ENCODE data around the gene CHIC2. TPM values are rescaled to one million over a fixed set of nuclear protein-coding genes. Genes with fewer than 3 reads are reported as not detected.

The CHIC2 gene
- total RNA-seq, 1 donor from 2014 or later = 28.9 TPM

GRCh38 chr4:54004463-54004862 lies 59.9 kb downstream of the CHIC2 start:
- no peak for TF ChIP-seq CTCF (IDR thresholded peaks at IDR 0.05; ENCODE audit: insufficient read depth, low read length, poor library complexity, severe bottlenecking)
- H3K27me3 ChIP-seq (ENCODE audit: control insufficient read depth, insufficient read depth, low read length) = no peaks in the 10 kb centered on the region
- DNase-seq (ENCODE audit: low read depth) = no peak
- H3K4me3 ChIP-seq (ENCODE audit: low read depth, low read length) = no peak overlapping the region
- no peaks in the 10 kb centered on the region for H3K36me3 ChIP-seq (ENCODE audit: control insufficient read depth, insufficient read depth, low read length)

GRCh38 chr4:54001668-54002365 lies 62.6 kb downstream of the CHIC2 start:
- Histone ChIP-seq H3K36me3 (ENCODE audit: control insufficient read depth, insufficient read depth, low read length) (no peaks in the 10 kb centered on the region), H3K4me3 (ENCODE audit: low read depth, low read length) (no peak overlapping the region), H3K27me3 (ENCODE audit: control insufficient read depth, insufficient read depth, low read length) (no peaks in the 10 kb centered on the region)
- TF ChIP-seq CTCF (IDR thresholded peaks at IDR 0.05; ENCODE audit: insufficient read depth, low read length, poor library complexity, severe bottlenecking) = no peak
- DNase-seq (ENCODE audit: low read depth) = no peak

GRCh38 chr4:53997898-53998297 lies 66.5 kb downstream of the CHIC2 start:
- peak; percentile 37 for DNase-seq (ENCODE audit: low read depth)
- H3K4me3 ChIP-seq (ENCODE audit: low read depth, low read length) = no peak overlapping the region
- no peaks in the 10 kb centered on the region for H3K36me3 ChIP-seq (ENCODE audit: control insufficient read depth, insufficient read depth, low read length)
- no peak for TF ChIP-seq CTCF (IDR thresholded peaks at IDR 0.05; ENCODE audit: insufficient read depth, low read length, poor library complexity, severe bottlenecking)
- no peaks in the 10 kb centered on the region for H3K27me3 ChIP-seq (ENCODE audit: control insufficient read depth, insufficient read depth, low read length)

- no peaks in the 10 kb centered on the region for H3K27me3 ChIP-seq (ENCODE audit: control insufficient read depth, insufficient read depth, low read length)
- DNase-seq (ENCODE audit: low read depth) = no peak
- TF ChIP-seq CTCF (IDR thresholded peaks at IDR 0.05; ENCODE audit: insufficient read depth, low read length, poor library complexity, severe bottlenecking) = no peak
- H3K4me3 ChIP-seq (ENCODE audit: low read depth, low read length) = no peak overlapping the region
- no peaks in the 10 kb centered on the region for H3K36me3 ChIP-seq (ENCODE audit: control insufficient read depth, insufficient read depth, low read length)
Observed at GRCh38 chr4:53994382-53995102, 69.9 kb downstream of the CHIC2 start.

GRCh38 chr4:53992785-53993184 lies 71.6 kb downstream of the CHIC2 start:
- DNase-seq (ENCODE audit: low read depth) = no peak
- no peak for TF ChIP-seq CTCF (IDR thresholded peaks at IDR 0.05; ENCODE audit: insufficient read depth, low read length, poor library complexity, severe bottlenecking)
- Histone ChIP-seq H3K27me3 (ENCODE audit: control insufficient read depth, insufficient read depth, low read length) (no peaks in the 10 kb centered on the region), H3K4me3 (ENCODE audit: low read depth, low read length) (no peak overlapping the region), H3K36me3 (ENCODE audit: control insufficient read depth, insufficient read depth, low read length) (no peaks in the 10 kb centered on the region)

Measured in kidney epithelial cell (primary cell).